HEK293 (cell line): ENCODE data around the gene ABHD12B.

ENCODE experiments used
- CTCF ChIA-PET: fragments of 350-600 bp; formaldehyde crosslinking; extraction: SDS; loops from one replicate; lab custom pipeline; 2021; ENCODE audit warnings: antibody characterized with exemption; lab: Yijun Ruan, JAX
- POLR2A ChIA-PET: fragments of 300-600 bp; formaldehyde crosslinking; extraction: SDS; loops from one replicate; lab custom pipeline; 2020; ENCODE audit warnings: antibody characterized with exemption, inconsistent platforms; lab: Yijun Ruan, JAX
- H3K27ac ChIP-seq: fragments of 200-500 bp; sonication (Bioruptor generic); 2 replicates; pipeline ENCODE4 v1.5.1; 2014; ENCODE audit warnings: low read depth, low read length, control low read depth, inconsistent platforms; ENCODE audit errors: extremely low read depth
- H3K36me3 ChIP-seq, 2 experiments: fragments of 200-500 bp in 1 of 2; sonication (Bioruptor generic) in 1 of 2; 1 replicate in 1 of 2; 2 replicates in 1 of 2; pipeline ENCODE4 v1.5.1; 2014 to 2017; ENCODE audit warnings: inconsistent platforms in 2 of 2, low read length in 2 of 2; ENCODE audit not compliant: control insufficient read depth in 2 of 2, insufficient read depth in 1 of 2
- H3K4me1 ChIP-seq: fragments of 200-500 bp; sonication (Bioruptor generic); 2 replicates; pipeline ENCODE4 v1.5.1; 2014; ENCODE audit warnings: mild to moderate bottlenecking, low read length, inconsistent platforms; ENCODE audit not compliant: control insufficient read depth, insufficient read depth
- H3K4me3 ChIP-seq: 2 replicates; pipeline ENCODE4 v1.5.1; 2011; ENCODE audit warnings: low read depth, mild to moderate bottlenecking, control low read depth, low read length, moderate library complexity
- H3K9me3 ChIP-seq: fragments of 200-500 bp; sonication (Bioruptor generic); 2 replicates; pipeline ENCODE4 v1.5.1; 2014; ENCODE audit warnings: low read depth, low read length, inconsistent platforms; ENCODE audit not compliant: control insufficient read depth, insufficient read depth
- AEBP2 ChIP-seq: fragments of 450-650 bp; formaldehyde crosslinking; IDR thresholded peaks from 2 replicates; pipeline ENCODE4 v1.5.1; 2016; ENCODE audit warnings: missing biosample characterization, missing genetic modification characterization, borderline replicate concordance
- ATF2 ChIP-seq: fragments of 450-650 bp; formaldehyde crosslinking; IDR thresholded peaks from 2 replicates; pipeline ENCODE4 v1.5.1; 2016; ENCODE audit warnings: missing biosample characterization, missing genetic modification characterization, low read depth
- GLI2 ChIP-seq: fragments of 450-650 bp; formaldehyde crosslinking; IDR thresholded peaks from 2 replicates; pipeline ENCODE4; 2017; ENCODE audit warnings: missing biosample characterization, missing genetic modification characterization, low read depth, borderline replicate concordance
- KLF10 ChIP-seq: fragments of 450-650 bp; IDR thresholded peaks from 2 replicates; pipeline ENCODE4 v1.5.1; 2018; ENCODE audit warnings: missing biosample characterization, mild to moderate bottlenecking, missing genetic modification characterization
- SCRT1 ChIP-seq: fragments of 450-650 bp; formaldehyde crosslinking; IDR thresholded peaks from 2 replicates; pipeline ENCODE4 v1.5.1; 2016; ENCODE audit warnings: missing biosample characterization, missing genetic modification characterization, borderline replicate concordance
- ZFP3 ChIP-seq: fragments of 450-650 bp; formaldehyde crosslinking; IDR thresholded peaks from 2 replicates; pipeline ENCODE4 v1.5.1; 2016; ENCODE audit warnings: low read depth, missing biosample characterization, missing genetic modification characterization
- ZFP69B ChIP-seq: fragments of 450-650 bp; formaldehyde crosslinking; IDR thresholded peaks from 2 replicates; pipeline ENCODE4 v1.5.1; 2016; ENCODE audit warnings: missing biosample characterization, missing genetic modification characterization
- ZNF114 ChIP-seq: fragments of 450-650 bp; formaldehyde crosslinking; IDR thresholded peaks from 2 replicates; pipeline ENCODE4 v1.5.0; 2017; ENCODE audit warnings: missing biosample characterization, missing genetic modification characterization
- ZNF132 ChIP-seq: fragments of 450-650 bp; formaldehyde crosslinking; IDR thresholded peaks from 2 replicates; pipeline ENCODE4 v1.5.1; 2017; ENCODE audit warnings: missing biosample characterization, missing genetic modification characterization, borderline replicate concordance
- ZNF140 ChIP-seq: fragments of 450-650 bp; formaldehyde crosslinking; IDR thresholded peaks from 2 replicates; pipeline ENCODE4 v1.5.1; 2016; ENCODE audit warnings: missing biosample characterization, missing genetic modification characterization
- ZNF184 ChIP-seq: fragments of 450-650 bp; IDR thresholded peaks from 2 replicates; pipeline ENCODE4 v1.5.1; 2018; ENCODE audit warnings: missing biosample characterization, mild to moderate bottlenecking, missing genetic modification characterization
- ZNF2 ChIP-seq: fragments of 450-650 bp; formaldehyde crosslinking; IDR thresholded peaks from 2 replicates; pipeline ENCODE4 v1.5.1; 2016; ENCODE audit warnings: missing biosample characterization, missing genetic modification characterization
- ZNF221 ChIP-seq: fragments of 450-650 bp; formaldehyde crosslinking; IDR thresholded peaks from 2 replicates; pipeline ENCODE4 v1.5.1; 2017; ENCODE audit warnings: missing biosample characterization, missing genetic modification characterization, borderline replicate concordance
- ZNF311 ChIP-seq: fragments of 450-650 bp; formaldehyde crosslinking; IDR thresholded peaks from 2 replicates; pipeline ENCODE4 v1.5.1; 2017; ENCODE audit warnings: missing biosample characterization, missing genetic modification characterization, borderline replicate concordance
- ZNF350 ChIP-seq: fragments of 450-650 bp; formaldehyde crosslinking; IDR thresholded peaks from 2 replicates; pipeline ENCODE4 v1.5.0; 2017; ENCODE audit warnings: missing biosample characterization, mild to moderate bottlenecking, missing genetic modification characterization
- ZNF37A ChIP-seq: fragments of 450-650 bp; IDR thresholded peaks from 2 replicates; pipeline ENCODE4 v1.5.1; 2018; ENCODE audit warnings: missing biosample characterization, missing genetic modification characterization
- ZNF423 ChIP-seq: fragments of 450-650 bp; formaldehyde crosslinking; IDR thresholded peaks from 2 replicates; pipeline ENCODE4 v1.5.1; 2016; ENCODE audit warnings: missing biosample characterization, missing genetic modification characterization
- ZNF501 ChIP-seq: fragments of 450-650 bp; formaldehyde crosslinking; IDR thresholded peaks from 2 replicates; pipeline ENCODE4 v1.5.1; 2016; ENCODE audit warnings: missing biosample characterization, missing genetic modification characterization
- ZNF560 ChIP-seq: fragments of 450-650 bp; formaldehyde crosslinking; IDR thresholded peaks from 2 replicates; pipeline ENCODE4 v1.5.1; 2017; ENCODE audit warnings: missing biosample characterization, missing genetic modification characterization, borderline replicate concordance
- ZNF747 ChIP-seq: fragments of 450-650 bp; formaldehyde crosslinking; IDR thresholded peaks from 2 replicates; pipeline ENCODE4 v1.5.1; 2016; ENCODE audit warnings: missing biosample characterization, missing genetic modification characterization
- ZNF791 ChIP-seq: fragments of 450-650 bp; formaldehyde crosslinking; IDR thresholded peaks from 2 replicates; pipeline ENCODE4 v1.5.1; 2016; ENCODE audit warnings: missing biosample characterization, missing genetic modification characterization
- TF ChIP-seq, protein P1 (sequence below): fragments of 450-650 bp; formaldehyde crosslinking; IDR thresholded peaks from 2 replicates; pipeline ENCODE4 v1.5.1; 2016; ENCODE audit warnings: missing biosample characterization, missing genetic modification characterization, borderline replicate concordance

ABHD12B gene

GRCh38 chr14:50853891-50854290 lies 18.0 kb upstream of the ABHD12B start:
- H3K9me3 ChIP-seq = no peaks in the 10 kb centered on the region
- POLR2A ChIA-PET = no interaction called here
- TF ChIP-seq ZNF184 (tag by site-specific recombination) = no peak
- no peak overlapping the region for H3K27ac ChIP-seq
- H3K36me3 ChIP-seq = no peaks in the 10 kb centered on the region
- no peak overlapping the region for H3K4me3 ChIP-seq
- CTCF ChIA-PET = interaction anchor here (1.5 kb wide), 1 partner anchor 80 kb away, joined by 3 read pairs; no protein-coding TSS in a partner anchor
- no peaks in the 10 kb centered on the region for H3K4me1 ChIP-seq

DNA sequence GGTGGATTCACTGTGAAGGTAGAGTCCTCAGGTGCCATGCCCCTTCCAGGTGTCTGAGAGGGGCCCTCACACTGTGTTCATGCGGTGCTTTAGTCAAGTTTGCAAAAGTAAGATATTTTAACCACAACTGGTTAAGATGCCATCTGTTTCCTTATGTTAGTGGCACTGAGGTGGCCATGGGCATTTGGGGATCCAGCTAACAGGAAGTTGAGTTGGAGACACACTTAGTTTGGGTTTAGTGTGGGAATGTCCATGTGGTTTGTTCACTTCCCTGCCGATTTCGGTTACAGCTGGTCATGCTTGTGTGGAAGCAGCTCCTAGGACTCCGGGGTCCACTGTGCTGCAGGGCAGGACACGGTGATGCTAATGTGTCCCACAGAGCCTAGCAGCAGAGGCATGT lies 17.3 kb upstream of the ABHD12B start:
- no peaks in the 10 kb centered on the region for H3K9me3 ChIP-seq
- no peak overlapping the region for H3K27ac ChIP-seq
- no peak overlapping the region for H3K4me3 ChIP-seq
- H3K36me3 ChIP-seq = no peaks in the 10 kb centered on the region
- ChIA-PET POLR2A (no interaction called here), CTCF (interaction anchor here (0.5 to 1.5 kb wide), 2 partner anchors 79 to 81 kb away, joined by 3 to 5 read pairs; no protein-coding TSS in a partner anchor)
- H3K4me1 ChIP-seq = 0 out of 2 replicates have a peak, but pooled peaks cover 1% of the 10 kb centered on the region
- no peak for TF ChIP-seq ZNF2 (tag by site-specific recombination)
- TF ChIP-seq, all 188 proteins: peak for 0

GRCh38 chr14:50855558-50855957 lies 16.3 kb upstream of the ABHD12B start:
- peaks cover 7% of the 10 kb centered on the region; the same call in 1 of the 2 replicates for H3K4me1 ChIP-seq
- CTCF ChIA-PET = interaction anchor here (1.0 kb wide), 1 partner anchor 80 kb away, joined by 3 read pairs; no protein-coding TSS in a partner anchor
- no peak overlapping the region for H3K4me3 ChIP-seq
- no peak overlapping the region for H3K27ac ChIP-seq
- TF ChIP-seq ZNF311 (tag by site-specific recombination) (no peak), ATF2 (no peak), ZNF560 (no peak), ZNF791 (tag by site-specific recombination) (no peak), KLF10 (no peak), AEBP2 (tag by site-specific recombination) (no peak), ZNF37A (tag by site-specific recombination) (no peak), SCRT1 (tag by site-specific recombination) (no peak), ZNF114 (tag by site-specific recombination) (no peak), ZNF350 (tag by site-specific recombination) (no peak), ZFP3 (tag by site-specific recombination) (no peak), ZFP69B (tag by site-specific recombination) (no peak), ZNF501 (tag by site-specific recombination) (no peak), ZNF221 (no peak), ZNF423 (tag by site-specific recombination) (no peak), ZNF140 (tag by site-specific recombination) (no peak), ZNF132 (tag by site-specific recombination) (no peak), GLI2 (tag by site-specific recombination) (no peak), ZNF747 (tag by site-specific recombination) (no peak)
- TF ChIP-seq, protein P1, sequence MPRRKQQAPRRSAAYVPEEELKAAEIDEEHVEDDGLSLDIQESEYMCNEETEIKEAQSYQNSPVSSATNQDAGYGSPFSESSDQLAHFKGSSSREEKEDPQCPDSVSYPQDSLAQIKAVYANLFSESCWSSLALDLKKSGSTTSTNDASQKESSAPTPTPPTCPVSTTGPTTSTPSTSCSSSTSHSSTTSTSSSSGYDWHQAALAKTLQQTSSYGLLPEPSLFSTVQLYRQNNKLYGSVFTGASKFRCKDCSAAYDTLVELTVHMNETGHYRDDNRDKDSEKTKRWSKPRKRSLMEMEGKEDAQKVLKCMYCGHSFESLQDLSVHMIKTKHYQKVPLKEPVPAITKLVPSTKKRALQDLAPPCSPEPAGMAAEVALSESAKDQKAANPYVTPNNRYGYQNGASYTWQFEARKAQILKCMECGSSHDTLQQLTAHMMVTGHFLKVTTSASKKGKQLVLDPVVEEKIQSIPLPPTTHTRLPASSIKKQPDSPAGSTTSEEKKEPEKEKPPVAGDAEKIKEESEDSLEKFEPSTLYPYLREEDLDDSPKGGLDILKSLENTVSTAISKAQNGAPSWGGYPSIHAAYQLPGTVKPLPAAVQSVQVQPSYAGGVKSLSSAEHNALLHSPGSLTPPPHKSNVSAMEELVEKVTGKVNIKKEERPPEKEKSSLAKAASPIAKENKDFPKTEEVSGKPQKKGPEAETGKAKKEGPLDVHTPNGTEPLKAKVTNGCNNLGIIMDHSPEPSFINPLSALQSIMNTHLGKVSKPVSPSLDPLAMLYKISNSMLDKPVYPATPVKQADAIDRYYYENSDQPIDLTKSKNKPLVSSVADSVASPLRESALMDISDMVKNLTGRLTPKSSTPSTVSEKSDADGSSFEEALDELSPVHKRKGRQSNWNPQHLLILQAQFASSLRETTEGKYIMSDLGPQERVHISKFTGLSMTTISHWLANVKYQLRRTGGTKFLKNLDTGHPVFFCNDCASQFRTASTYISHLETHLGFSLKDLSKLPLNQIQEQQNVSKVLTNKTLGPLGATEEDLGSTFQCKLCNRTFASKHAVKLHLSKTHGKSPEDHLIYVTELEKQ = no peak
- TF ChIP-seq, all 188 proteins: peak for 0
- Histone ChIP-seq H3K36me3 (no peaks in the 10 kb centered on the region), H3K9me3 (no peaks in the 10 kb centered on the region)
- POLR2A ChIA-PET = no interaction called here
